Suprapubic skin (tissue), 4 donors: ENCODE data around the gene MKKS.

Experiments
- CTCF ChIP-seq, 2 donors: fragments of 200-600 bp in 1 of 2; fragments of 450-650 bp in 1 of 2; sonication (generic) in 1 of 2; IDR thresholded peaks; one replicate each; pipeline ENCODE4 v1.5.1; 2016 to 2019; ENCODE audit warnings: antibody characterized with exemption in 2 of 2, mild to moderate bottlenecking in 1 of 2, moderate library complexity in 1 of 2
- EP300 ChIP-seq: sonication (generic); formaldehyde crosslinking; IDR thresholded peaks from one replicate; pipeline ENCODE4 v1.6.1; 2017; ENCODE audit warnings: antibody characterized with exemption
- POLR2AphosphoS5 ChIP-seq, 3 donors: sonication (generic); formaldehyde crosslinking; IDR thresholded peaks; one replicate each; pipeline ENCODE4 v1.6.1; 2017; ENCODE audit warnings: antibody characterized with exemption in 3 of 3

GRCh38 chr20:10475225-10475624 is 41.2 kb upstream of the MKKS start:
- TF ChIP-seq CTCF (IDR thresholded peaks at IDR 0.05) (no peak), POLR2AphosphoS5 (IDR thresholded peaks at IDR 0.05) (no peak), EP300 (no peak)
